ENCODE results near the gene TFPI. TPM values are rescaled to one million over a fixed set of nuclear protein-coding genes. Genes with fewer than 3 reads are reported as not detected.

TFPI gene
- total and polyA plus RNA-seq, 2 experiments from 2014 or later: 6.6 to 8.8 TPM

GRCh38 chr2:187506416-187506815 lies 47.8 kb downstream of the TFPI start:
- H3K27me3 ChIP-seq: no peaks in the 10 kb centered on the region
- no peaks in the 10 kb centered on the region for H3K9me3 ChIP-seq (ENCODE audit: low read depth)
- no peak overlapping the region for H3K4me3 ChIP-seq
- no peak for DNase-seq (ENCODE audit: low read depth in 1 of 2, low spot score in 1 of 2)
- TF ChIP-seq CTCF (IDR thresholded peaks at IDR 0.05; ENCODE audit: low read depth, low read length): no peak
- H3K27ac ChIP-seq: no peak overlapping the region
- no peaks in the 10 kb centered on the region for H3K36me3 ChIP-seq
- peaks cover 17% of the 10 kb centered on the region for H3K4me1 ChIP-seq (ENCODE audit: low read depth)

- Histone ChIP-seq H3K36me3 (no peaks in the 10 kb centered on the region), H3K9me3 (ENCODE audit: low read depth) (no peaks in the 10 kb centered on the region), H3K4me3 (no peak overlapping the region), H3K27me3 (no peaks in the 10 kb centered on the region), H3K27ac (no peak overlapping the region), H3K4me1 (ENCODE audit: low read depth) (peaks cover 17% of the 10 kb centered on the region)
- no peak for TF ChIP-seq CTCF (IDR thresholded peaks at IDR 0.05; ENCODE audit: low read depth, low read length)
- DNase-seq (ENCODE audit: low read depth in 1 of 2, low spot score in 1 of 2): no peak
Observed at GRCh38 chr2:187505065-187505672, 49.1 kb downstream of the TFPI start.

- no peaks in the 10 kb centered on the region for H3K27me3 ChIP-seq
- no peak overlapping the region for H3K4me3 ChIP-seq
- TF ChIP-seq CTCF (IDR thresholded peaks at IDR 0.05; ENCODE audit: low read depth, low read length): no peak
- no peak overlapping the region for H3K27ac ChIP-seq
- DNase-seq (ENCODE audit: low read depth in 1 of 2, low spot score in 1 of 2): no peak
- H3K36me3 ChIP-seq: no peaks in the 10 kb centered on the region
- no peaks in the 10 kb centered on the region for H3K9me3 ChIP-seq (ENCODE audit: low read depth)
- H3K4me1 ChIP-seq (ENCODE audit: low read depth): peaks cover 11% of the 10 kb centered on the region
Observed at GRCh38 chr2:187504312-187504921, 49.8 kb downstream of the TFPI start.

GRCh38 chr2:187503700-187504099 lies 50.5 kb downstream of the TFPI start:
- no peaks in the 10 kb centered on the region for H3K27me3 ChIP-seq
- H3K27ac ChIP-seq: no peak overlapping the region
- H3K36me3 ChIP-seq: no peaks in the 10 kb centered on the region
- no peak for TF ChIP-seq CTCF (IDR thresholded peaks at IDR 0.05; ENCODE audit: low read depth, low read length)
- peaks cover 11% of the 10 kb centered on the region for H3K4me1 ChIP-seq (ENCODE audit: low read depth)
- H3K9me3 ChIP-seq (ENCODE audit: low read depth): no peaks in the 10 kb centered on the region
- no peak overlapping the region for H3K4me3 ChIP-seq
- DNase-seq (ENCODE audit: low read depth in 1 of 2, low spot score in 1 of 2): no peak

- no peak for DNase-seq (ENCODE audit: low read depth in 1 of 2, low spot score in 1 of 2)
- H3K27ac ChIP-seq: no peak overlapping the region
- H3K4me3 ChIP-seq: no peak overlapping the region
- peaks cover 11% of the 10 kb centered on the region for H3K4me1 ChIP-seq (ENCODE audit: low read depth)
- H3K36me3 ChIP-seq: no peaks in the 10 kb centered on the region
- H3K9me3 ChIP-seq (ENCODE audit: low read depth): no peaks in the 10 kb centered on the region
- no peak for TF ChIP-seq CTCF (IDR thresholded peaks at IDR 0.05; ENCODE audit: low read depth, low read length)
- no peaks in the 10 kb centered on the region for H3K27me3 ChIP-seq
Observed at GRCh38 chr2:187502467-187502866, 51.8 kb downstream of the TFPI start.

All from cardiac muscle cell (in vitro differentiated cells and primary cell).